Choroid plexus epithelial cell (primary cell): ENCODE measurements around the gene HRH3.

Source experiments
- DNase-seq: peaks from one replicate; pipeline ENCODE4 v3.0.0-alpha.2; 2010; ENCODE audit warnings: low read depth
- H3K4me3 ChIP-seq: 2 replicates; pipeline ENCODE4 v1.5.1; 2011; ENCODE audit warnings: low read depth, mild to moderate bottlenecking, control low read depth, low read length, moderate library complexity
- CTCF ChIP-seq: conservative IDR thresholded peaks from 2 replicates; pipeline ENCODE4 v1.5.1; 2011; ENCODE audit warnings: low read depth, mild to moderate bottlenecking, control low read depth, inconsistent platforms, low read length, moderate library complexity

The HRH3 gene

DNA sequence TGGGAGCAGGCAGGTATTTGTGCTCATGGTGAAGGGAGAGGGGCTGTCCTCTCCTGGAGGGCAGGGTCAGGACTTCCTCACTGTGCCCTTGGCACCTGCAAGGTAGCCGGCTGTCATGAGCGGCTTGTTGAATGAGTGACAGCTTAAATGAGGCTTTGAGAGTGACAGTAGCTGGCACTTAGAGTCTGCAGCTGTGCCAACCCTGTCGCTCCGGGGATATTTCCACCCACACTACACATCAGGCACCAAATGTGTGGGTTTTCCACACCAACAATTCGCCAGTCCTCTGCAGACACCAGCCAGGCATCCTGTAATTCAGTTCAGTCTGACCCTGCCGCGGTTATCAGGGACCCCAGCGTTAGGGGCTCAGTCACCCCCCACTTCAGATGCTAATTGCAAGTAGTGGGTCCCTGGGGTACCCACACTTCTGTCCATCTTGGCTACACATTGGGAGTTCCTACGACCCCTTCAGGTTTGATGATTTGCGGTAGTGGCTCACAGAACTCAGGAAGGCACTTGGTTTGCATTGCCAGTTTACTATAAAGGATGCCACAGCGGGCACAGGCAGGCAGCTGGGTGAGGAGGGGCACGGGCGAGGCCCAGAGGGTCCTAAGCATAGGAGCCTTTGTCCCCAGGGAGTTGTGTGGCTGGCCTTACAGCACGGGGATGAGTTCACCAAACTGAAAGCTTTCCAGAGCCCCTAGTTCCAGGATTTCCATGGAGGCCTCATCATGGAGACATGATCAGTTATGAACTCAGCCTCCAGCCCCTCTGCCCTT lies 28.1 kb downstream of the HRH3 start:
- no peak for DNase-seq
- no peak for TF ChIP-seq CTCF
- H3K4me3 ChIP-seq = no peak overlapping the region

GRCh38 chr20:62190639-62191411 lies 29.3 kb downstream of the HRH3 start:
- no peak for DNase-seq
- H3K4me3 ChIP-seq = no peak overlapping the region
- TF ChIP-seq CTCF = no peak

- H3K4me3 ChIP-seq = no peak overlapping the region
- DNase-seq = peak; percentile 7
- no peak for TF ChIP-seq CTCF
Observed at GRCh38 chr20:62186887-62187866, 32.9 kb downstream of the HRH3 start.

GRCh38 chr20:62186096-62186426 lies 34.0 kb downstream of the HRH3 start:
- no peak for TF ChIP-seq CTCF
- no peak for DNase-seq
- no peak overlapping the region for H3K4me3 ChIP-seq

- peak overlapping the region; percentile 97 for H3K4me3 ChIP-seq
- no peak for DNase-seq
- TF ChIP-seq CTCF = no peak
Observed at GRCh38 chr20:62183426-62184142, 36.5 kb downstream of the HRH3 start.
